Effector CD4-positive, alpha-beta T cell (primary cell): ENCODE results near the gene C16orf95.
A peak's percentile ranks its signal among the peaks of the same experiment; 100 is the strongest.
"Not testable (repeated sequence)": the region's sequence is repeated elsewhere in the genome, so short reads cannot be mapped to it uniquely, and the experiment has no call there.

Source experiments
- DNase-seq: peaks from one replicate; pipeline ENCODE4 v3.0.0-alpha.2; 2020

The C16orf95 gene

GRCh38 chr16:87345726-87346424, 28.7 kb upstream of the C16orf95 start:
- DNase-seq: no peak

DNA sequence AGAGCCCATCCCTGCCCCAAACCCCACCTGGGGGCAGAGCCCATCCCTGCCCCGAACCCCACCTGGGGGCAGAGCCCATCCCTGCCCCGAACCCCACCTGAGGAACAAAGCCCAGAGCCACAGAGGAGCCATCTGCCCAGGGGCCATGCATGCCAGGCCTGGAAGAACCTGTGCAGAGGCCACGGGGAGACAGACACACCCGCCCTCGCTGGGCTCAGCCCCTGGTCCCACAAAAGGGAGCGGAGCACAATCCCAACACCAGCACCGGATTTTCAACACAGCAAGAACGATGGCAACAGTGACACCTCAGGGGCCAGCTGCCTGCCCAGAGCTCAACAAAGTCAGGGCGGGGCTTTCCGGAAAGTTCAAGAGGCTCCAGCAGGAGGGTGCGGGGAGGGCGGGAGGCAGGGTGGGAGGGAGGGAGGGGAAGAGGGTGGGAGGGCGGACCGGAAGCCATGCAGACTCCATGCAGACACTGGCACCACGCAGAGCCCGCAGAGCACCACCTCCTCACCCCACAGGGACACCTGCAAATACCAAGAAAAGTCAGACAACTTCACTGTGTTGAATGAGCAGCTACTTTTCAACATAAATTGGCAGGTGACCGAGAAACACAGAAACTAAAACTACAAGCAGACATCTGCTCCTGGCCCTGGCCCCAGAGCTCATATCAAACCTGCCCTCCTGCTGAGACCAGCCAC, 27.9 kb upstream of the C16orf95 start:
- DNase-seq: peak; percentile 31

GRCh38 chr16:87344165-87344930, 27.2 kb upstream of the C16orf95 start:
- no peak for DNase-seq

DNA sequence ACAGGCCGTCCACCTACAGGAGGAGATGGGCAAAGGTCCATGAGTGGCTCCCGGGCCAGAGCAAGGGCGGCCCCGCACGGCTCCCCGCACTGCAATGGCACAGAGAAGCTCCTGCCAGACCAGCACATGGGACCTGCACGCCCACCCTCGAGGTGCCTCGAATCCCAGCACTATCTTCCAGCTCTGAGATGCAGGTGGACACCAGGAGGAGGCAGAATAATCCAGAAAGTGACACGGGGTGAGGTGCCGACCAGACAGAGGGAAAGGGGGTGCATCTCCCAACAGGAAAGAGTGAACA, 26.5 kb upstream of the C16orf95 start:
- DNase-seq: no peak

DNA sequence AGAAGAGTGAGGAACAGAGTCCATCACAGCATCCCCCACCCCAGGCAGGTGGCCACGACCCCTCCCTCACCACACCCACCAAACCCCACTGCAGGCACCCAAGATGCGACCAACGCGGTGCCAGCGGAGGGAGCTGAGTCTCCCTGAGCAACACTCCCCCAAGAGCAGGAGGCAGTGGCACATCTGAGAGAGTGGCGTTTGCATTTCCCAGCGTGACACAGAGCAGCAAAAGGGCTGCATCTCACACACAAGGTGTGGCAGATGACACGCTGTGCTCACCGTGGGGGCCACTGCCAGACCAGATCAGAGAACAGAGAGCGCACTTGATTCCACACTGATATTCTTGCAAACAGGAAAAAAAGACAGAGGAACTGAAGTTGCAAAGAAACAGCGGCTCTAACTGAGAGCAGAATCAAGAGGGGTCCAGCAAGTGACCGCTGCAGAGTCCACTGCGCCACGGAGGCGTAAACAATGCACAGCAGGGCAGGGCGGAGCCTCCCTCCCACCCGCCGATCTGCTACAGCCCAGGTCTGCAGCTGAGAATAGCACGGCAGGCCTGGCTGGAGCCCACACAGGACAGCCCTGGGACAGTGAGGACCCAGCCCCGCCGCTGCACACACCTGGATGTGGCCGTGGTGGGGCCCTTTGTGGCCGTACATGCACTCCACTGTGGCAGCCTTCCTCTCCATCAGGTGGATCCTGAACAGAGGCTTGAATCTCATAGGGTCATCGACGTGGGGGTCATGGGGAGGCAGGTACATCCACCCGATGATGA, 26.0 kb upstream of the C16orf95 start:
- DNase-seq: no peak

DNA sequence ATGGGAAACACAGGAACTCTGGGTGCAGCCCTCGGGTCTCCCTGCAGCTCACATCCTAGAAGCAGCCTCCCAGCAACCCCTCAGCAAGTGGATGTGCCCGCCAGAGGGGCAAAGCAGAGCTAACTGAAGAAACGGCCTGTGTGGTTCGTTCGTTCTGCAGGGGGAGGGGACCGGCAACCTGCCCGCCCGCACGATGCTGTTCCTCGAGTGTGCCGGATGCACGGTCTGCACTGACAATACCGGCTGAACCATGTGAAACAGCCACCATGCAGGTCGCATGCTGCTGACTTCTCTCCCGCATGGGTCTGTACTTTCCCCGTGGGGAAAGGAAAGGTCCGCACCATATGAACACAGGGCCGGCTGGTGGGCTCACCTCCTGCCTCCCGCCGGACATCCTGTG, 25.3 kb upstream of the C16orf95 start:
- DNase-seq: no peak

DNA sequence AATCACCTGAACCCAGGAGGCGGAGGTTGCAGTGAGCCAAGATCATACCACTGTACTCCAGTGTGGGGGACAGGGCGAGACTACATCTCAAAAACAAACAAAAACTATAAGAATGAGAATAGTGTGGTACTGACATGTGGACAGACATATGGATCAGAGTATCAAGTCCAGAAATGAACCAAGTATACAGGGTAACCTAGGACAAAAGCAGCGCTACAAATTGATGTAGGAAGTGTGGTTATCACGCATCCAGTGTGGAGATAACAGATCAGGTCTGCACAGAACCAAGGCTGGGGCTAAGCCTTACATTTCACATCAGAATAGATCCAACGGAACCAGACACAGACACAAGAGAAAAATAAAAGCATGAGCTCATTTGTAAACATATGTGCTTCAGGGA, 23.0 kb upstream of the C16orf95 start:
- DNase-seq: no peak

GRCh38 chr16:87339724-87340105, 22.5 kb upstream of the C16orf95 start:
- DNase-seq: not testable (repeated sequence)

DNA sequence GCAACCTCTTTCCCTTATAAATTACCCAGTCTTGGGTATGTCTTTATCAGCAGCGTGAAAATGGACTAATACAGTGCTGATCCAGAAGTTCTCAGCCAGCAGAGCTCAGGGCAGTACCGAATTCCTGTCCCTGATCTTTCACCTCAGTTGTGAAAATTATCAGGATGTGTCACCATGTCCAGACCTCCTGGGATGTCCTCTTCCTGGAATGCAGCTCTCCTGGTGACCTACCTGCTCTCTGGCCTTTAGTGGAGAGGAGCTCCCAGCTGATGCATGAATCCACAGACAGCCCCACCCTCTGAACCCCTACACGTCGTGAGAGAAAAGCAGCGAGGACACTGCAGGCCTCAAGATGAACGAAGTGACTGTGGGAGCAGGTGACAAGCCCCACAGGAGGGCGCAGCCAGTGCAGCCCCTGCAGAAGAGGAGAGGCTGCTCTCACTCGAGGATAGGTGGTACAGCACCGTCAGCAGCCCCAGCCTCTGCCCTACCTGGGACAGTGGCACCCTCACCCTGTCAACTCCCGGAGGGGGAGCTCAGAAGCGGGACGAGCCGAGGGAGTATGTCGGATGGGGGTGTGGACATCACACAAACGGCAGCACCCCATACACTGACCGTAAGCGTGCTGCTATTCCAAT, 22.0 kb upstream of the C16orf95 start:
- no peak for DNase-seq

DNA sequence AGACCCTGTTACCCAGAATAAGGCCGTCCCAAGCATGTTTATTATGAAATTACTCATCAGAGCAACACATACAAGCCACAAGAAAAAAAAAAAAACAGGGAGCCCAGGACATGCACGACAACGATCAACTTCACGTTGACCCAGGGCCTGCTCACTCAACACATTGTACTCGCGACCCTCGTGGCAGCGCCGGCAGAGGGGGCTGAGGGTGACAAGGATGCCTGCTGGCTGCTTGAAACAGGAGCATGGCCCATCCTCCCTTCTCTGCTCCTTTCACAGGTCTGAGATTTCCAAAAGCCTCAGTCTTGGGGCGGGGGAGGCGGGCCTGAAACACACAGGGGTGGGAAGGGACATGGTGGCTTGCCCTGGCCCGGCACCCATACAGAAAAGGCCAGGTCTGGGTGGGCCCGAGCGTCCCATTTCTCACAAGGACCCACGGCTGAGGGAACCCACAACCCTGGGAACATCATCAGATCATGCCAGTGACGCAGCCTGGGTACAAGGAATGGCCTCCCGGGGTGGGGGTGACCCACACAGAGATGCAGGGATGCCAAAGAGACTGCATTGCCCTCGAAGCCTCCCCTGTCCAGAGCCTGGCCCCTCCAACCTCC, 21.1 kb upstream of the C16orf95 start:
- no peak for DNase-seq

- DNase-seq: no peak
Observed at GRCh38 chr16:87337262-87337771, 20.1 kb upstream of the C16orf95 start.

- no peak for DNase-seq
Observed at GRCh38 chr16:87336434-87337240, 19.4 kb upstream of the C16orf95 start.

DNA sequence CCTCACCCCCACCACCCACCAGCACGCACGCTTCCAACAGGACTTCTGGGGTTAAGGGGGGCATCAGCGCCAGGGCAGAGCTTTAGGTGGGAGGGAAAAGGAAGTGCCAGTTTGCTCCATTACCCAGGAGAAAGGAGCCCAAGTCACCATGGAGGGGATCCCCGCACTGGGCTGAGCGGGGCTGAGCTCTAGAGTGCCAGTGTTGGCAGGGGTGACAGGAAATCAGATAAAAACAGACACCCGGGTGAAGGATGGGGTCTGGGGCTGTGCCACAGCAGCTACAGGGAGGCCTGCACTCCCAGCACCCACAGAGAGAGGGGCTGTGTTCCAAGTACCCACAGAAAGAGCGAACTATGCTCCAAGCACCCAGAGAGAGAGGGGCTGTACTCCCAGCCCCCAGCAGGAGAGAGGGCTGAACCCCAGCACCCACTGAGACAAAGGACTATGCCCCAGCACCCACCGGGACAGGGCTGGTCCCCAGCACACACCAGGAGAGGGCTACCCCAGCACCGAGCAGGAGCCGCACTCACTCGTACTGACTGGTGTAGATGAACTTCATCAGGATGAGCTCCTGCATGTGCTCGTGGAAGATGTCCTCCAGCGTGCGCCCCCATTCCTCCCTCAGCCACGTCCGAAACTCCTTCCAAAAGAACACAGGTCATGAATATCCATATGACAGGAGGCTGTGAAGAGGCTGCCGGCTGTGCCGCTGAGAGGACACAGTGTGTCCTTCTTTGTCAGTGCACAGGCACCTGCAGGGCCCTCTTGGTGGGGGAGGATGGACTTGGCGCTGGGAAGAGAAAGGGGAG, 18.6 kb upstream of the C16orf95 start:
- no peak for DNase-seq

GRCh38 chr16:87334651-87335624, 17.7 kb upstream of the C16orf95 start:
- DNase-seq: no peak

- DNase-seq: no peak
Observed at GRCh38 chr16:87333581-87334331, 16.6 kb upstream of the C16orf95 start.

GRCh38 chr16:87333101-87333500, 15.9 kb upstream of the C16orf95 start:
- no peak for DNase-seq

GRCh38 chr16:87332150-87332549, 15.0 kb upstream of the C16orf95 start:
- no peak for DNase-seq

GRCh38 chr16:87331241-87331801, 14.1 kb upstream of the C16orf95 start:
- DNase-seq: no peak
